Upper lobe of left lung (tissue), 6 donors: ENCODE data around the gene HOMER2. TPM values are rescaled to one million over a fixed set of nuclear protein-coding genes. Genes with fewer than 3 reads are reported as not detected.

ENCODE experiments used
- ATAC-seq, 2 donors: fragments of 200-7000 bp; cut with Tn5 transposase; one replicate each; pipeline ENCODE4 v1.9.1; 2022; ENCODE audit warnings: mild to moderate bottlenecking in 2 of 2, moderate library complexity in 2 of 2; ENCODE audit not compliant: low FRiP score in 2 of 2
- DNase-seq, 2 donors: peaks; one replicate each; pipeline ENCODE4 v3.0.0-alpha.2; 2019 to 2020
- H3K27ac ChIP-seq, 4 donors: fragments of 200-600 bp; sonication (generic); one replicate each; pipeline ENCODE4 v1.5.1; 2016 to 2019
- H3K27me3 ChIP-seq, 4 donors: fragments of 200-600 bp; sonication (generic); one replicate each; pipeline ENCODE4 v1.5.1; 2017 to 2019
- H3K36me3 ChIP-seq, 4 donors: fragments of 200-600 bp; sonication (generic); one replicate each; pipeline ENCODE4 v1.5.1; 2016 to 2019
- H3K4me1 ChIP-seq, 4 donors: fragments of 200-600 bp; sonication (generic); one replicate each; pipeline ENCODE4 v1.5.1; 2018 to 2019
- H3K4me3 ChIP-seq, 4 donors: fragments of 200-600 bp; sonication (generic); one replicate each; pipeline ENCODE4 v1.5.1; 2017 to 2019; ENCODE audit warnings: mild to moderate bottlenecking in 2 of 4, moderate library complexity in 1 of 4
- H3K9me3 ChIP-seq, 4 donors: fragments of 200-600 bp; sonication (generic); one replicate each; pipeline ENCODE4 v1.5.1; 2018 to 2019
- EP300 ChIP-seq, 4 donors: sonication (generic); formaldehyde crosslinking; IDR thresholded peaks; one replicate each; pipeline ENCODE4 v1.5.1; 2017; ENCODE audit warnings: antibody characterized with exemption in 4 of 4, control low read depth in 2 of 4
- POLR2A ChIP-seq, 4 donors: fragments of 450-650 bp; IDR thresholded peaks; one replicate each; pipeline ENCODE4 v1.5.1; 2016 to 2017; ENCODE audit warnings: antibody characterized with exemption in 4 of 4, mild to moderate bottlenecking in 2 of 4
- POLR2AphosphoS5 ChIP-seq, 2 donors: sonication (generic); formaldehyde crosslinking; IDR thresholded peaks; one replicate each; pipeline ENCODE4 v1.5.1; 2017; ENCODE audit warnings: antibody characterized with exemption in 2 of 2
- WGBS, 2 donors: methylation state at CpG; one replicate each; pipeline ENCODE4 v1.1.5; 2017 to 2018; 5-methylcytosine and 5-hydroxymethylcytosine counted together
- total RNA-seq, 6 donors: library from RNA; depleted of rRNA in 4 of 6; stranded (reverse); fragments of >200 nt in 4 of 6; gene quantifications; one replicate each; pipeline versions ENCODE4 v1.1.0 to v1.2.1, GENCODE V29; 2016 to 2021
- TF ChIP-seq, protein P1 (sequence below), 6 experiments: fragments of 450-650 bp in 4 of 6; fragments of 200-600 bp in 2 of 6; sonication (generic) in 2 of 6; IDR thresholded peaks; one replicate each; pipeline ENCODE4 v1.5.1; 2016 to 2019; ENCODE audit warnings: antibody characterized with exemption in 6 of 6
- donor health status: DM: no; HTN: no; CAD: no; lungs with moderate emphysema.
- donor health status: DM: no; HTN: yes; CAD: no; lungs with severe emphysema.

Gene HOMER2
- total RNA-seq, 6 donors from 2014 or later: 11.3 to 76.5 (median 26.5) TPM

DNA sequence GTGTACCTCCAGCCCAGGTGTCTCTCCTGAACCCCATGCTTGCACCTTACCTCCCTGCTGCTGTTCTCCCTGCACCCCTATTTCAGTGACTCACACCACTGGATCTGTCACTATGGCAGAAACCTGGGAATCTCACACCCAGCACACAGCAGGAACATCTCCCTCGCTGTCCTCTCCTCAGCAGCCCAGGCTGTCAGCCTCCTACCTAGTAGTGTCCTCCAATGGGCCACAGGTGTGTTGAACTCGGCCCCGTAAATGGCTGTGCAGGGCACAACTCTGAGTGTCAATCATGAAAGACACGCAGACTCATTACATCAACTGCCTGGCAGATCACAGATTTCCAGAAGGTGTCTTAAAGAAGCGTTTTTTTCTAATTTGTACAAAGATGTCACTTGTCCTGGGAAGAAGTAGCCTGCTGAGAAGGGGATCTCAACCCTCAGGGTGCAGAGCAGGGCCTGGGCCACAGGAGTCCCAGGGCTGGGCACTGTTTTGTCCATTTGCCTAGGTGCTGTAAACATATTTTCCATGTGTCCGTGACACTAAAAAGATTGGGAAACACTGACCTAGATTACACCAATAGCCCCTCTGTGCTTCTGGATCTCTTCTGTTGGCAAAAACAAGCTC, 33.8 kb downstream of the HOMER2 start:
- Histone ChIP-seq H3K4me1 (peaks cover 0 to 8% (median 0%) of the 10 kb centered on the region in 4 donors), H3K36me3 (no peaks in the 10 kb centered on the region), H3K4me3 (no peak overlapping the region), H3K27ac (peak overlapping the region in 1 of 4 donors; percentile 21), H3K27me3 (no peaks in the 10 kb centered on the region), H3K9me3 (no peaks in the 10 kb centered on the region)
- ATAC-seq (no peak), DNase-seq (no peak)
- no peak for TF ChIP-seq POLR2AphosphoS5 (IDR thresholded peaks at IDR 0.05)
- TF ChIP-seq, protein P1, sequence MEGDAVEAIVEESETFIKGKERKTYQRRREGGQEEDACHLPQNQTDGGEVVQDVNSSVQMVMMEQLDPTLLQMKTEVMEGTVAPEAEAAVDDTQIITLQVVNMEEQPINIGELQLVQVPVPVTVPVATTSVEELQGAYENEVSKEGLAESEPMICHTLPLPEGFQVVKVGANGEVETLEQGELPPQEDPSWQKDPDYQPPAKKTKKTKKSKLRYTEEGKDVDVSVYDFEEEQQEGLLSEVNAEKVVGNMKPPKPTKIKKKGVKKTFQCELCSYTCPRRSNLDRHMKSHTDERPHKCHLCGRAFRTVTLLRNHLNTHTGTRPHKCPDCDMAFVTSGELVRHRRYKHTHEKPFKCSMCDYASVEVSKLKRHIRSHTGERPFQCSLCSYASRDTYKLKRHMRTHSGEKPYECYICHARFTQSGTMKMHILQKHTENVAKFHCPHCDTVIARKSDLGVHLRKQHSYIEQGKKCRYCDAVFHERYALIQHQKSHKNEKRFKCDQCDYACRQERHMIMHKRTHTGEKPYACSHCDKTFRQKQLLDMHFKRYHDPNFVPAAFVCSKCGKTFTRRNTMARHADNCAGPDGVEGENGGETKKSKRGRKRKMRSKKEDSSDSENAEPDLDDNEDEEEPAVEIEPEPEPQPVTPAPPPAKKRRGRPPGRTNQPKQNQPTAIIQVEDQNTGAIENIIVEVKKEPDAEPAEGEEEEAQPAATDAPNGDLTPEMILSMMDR (IDR thresholded peaks at IDR 0.05): no peak
- no peak for TF ChIP-seq POLR2A (IDR thresholded peaks at IDR 0.05)
- TF ChIP-seq EP300 (IDR thresholded peaks at IDR 0.05): no peak
- WGBS, 2 donors: 81 to 83% methylated on average over 6 of the region's 6 CpGs

DNA sequence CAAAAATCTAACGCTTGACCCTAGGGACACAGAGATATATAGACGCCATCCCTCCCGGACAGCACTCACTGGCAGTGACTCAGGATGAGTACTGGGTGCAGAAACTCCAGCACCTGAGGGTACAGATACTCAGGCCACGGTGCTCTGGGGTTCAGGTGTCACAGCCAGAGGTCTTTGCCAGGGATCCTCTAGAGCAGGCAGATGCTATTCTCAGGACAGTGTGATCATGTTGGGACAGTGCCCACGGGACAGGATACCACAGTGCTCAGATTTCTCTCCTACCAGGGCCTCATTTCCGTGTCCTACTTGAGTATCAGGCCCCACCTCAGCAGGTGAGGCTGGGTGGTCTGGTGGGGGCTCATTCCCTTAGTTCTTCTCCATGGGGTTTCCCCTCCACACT, 34.4 kb downstream of the HOMER2 start:
- DNase-seq (no peak), ATAC-seq (peak in 1 of 2 donors; percentile 44)
- H3K4me1 ChIP-seq: peaks cover 0 to 8% (median 0%) of the 10 kb centered on the region in 4 donors
- H3K4me3 ChIP-seq: no peak overlapping the region
- no peak for TF ChIP-seq POLR2A (IDR thresholded peaks at IDR 0.05)
- TF ChIP-seq, protein P1 (IDR thresholded peaks at IDR 0.05): no peak
- no peak for TF ChIP-seq EP300 (IDR thresholded peaks at IDR 0.05)
- no peak for TF ChIP-seq POLR2AphosphoS5 (IDR thresholded peaks at IDR 0.05)
- H3K9me3 ChIP-seq: no peaks in the 10 kb centered on the region
- no peaks in the 10 kb centered on the region for H3K36me3 ChIP-seq
- no peaks in the 10 kb centered on the region for H3K27me3 ChIP-seq
- peak overlapping the region in 1 of 4 donors; percentile 1 for H3K27ac ChIP-seq
- 71 to 79% methylated on average over 6 of the region's 6 CpGs for WGBS, 2 donors

DNA sequence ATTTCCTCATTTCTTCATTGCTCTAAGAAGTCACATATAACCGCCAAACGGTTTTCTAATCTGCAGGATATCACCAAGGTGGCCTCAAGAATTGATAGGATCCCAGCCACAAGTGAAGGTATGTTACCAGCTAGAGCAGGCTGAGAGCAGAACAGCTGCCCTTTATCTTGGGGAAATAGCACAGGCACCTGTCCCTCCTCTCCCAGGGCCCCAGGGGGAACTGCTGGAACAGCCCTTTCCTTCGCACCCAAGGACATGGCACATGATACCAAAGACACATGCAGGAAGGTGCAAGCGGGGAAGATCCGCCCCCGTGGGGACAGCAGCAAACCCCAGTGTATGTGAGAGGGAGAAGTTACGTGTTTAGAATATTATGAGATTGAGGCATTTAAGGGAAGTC, 35.3 kb downstream of the HOMER2 start:
- Histone ChIP-seq H3K36me3 (no peaks in the 10 kb centered on the region), H3K4me3 (no peak overlapping the region), H3K9me3 (no peaks in the 10 kb centered on the region), H3K27me3 (no peaks in the 10 kb centered on the region), H3K4me1 (peaks cover 0 to 8% (median 0%) of the 10 kb centered on the region in 4 donors), H3K27ac (no peak overlapping the region)
- DNase-seq: no peak
- TF ChIP-seq POLR2AphosphoS5 (IDR thresholded peaks at IDR 0.05) (no peak), POLR2A (IDR thresholded peaks at IDR 0.05) (no peak), EP300 (IDR thresholded peaks at IDR 0.05) (no peak)
- TF ChIP-seq, protein P1 (IDR thresholded peaks at IDR 0.05): no peak
- 74 to 88% methylated on average over 7 of the region's 7 CpGs for WGBS, 2 donors
- no peak for ATAC-seq

DNA sequence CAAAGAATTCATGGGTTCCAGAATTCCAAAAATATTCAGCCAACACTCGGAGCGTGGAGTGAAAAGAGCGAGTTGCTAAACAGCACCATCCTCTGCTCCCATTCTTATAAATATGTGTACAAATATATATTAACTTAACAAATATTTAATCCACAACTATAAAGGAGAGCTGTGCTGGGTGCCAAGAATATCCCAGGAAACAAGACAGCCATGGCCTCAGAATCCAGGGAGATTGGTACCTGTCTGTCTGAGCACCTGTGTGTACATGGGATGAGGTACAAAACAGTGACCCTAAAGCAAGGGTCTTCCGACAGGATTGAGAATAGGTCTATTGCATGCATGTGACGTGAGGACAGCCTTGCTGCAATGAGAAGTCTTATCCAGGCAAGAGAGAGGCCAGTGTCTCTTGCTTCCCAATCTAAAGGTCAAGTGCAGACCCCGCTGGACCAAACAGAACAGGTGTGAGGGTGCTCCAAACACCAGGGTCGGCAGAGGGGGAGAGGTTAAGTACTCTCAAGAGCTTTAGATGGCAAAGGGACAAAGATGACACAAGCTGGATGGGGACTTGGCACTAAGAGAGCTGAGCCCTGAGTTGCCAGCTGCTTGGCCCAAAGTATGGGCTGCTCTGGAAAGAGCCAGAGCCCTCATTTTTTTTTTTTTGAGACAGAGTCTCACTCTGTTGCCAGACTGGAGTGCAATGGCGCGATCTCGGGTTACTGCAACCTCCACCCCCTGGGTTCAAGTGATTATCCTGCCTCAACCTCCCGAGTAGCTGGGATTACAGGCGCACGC, 36.2 kb downstream of the HOMER2 start:
- no peak for ATAC-seq
- TF ChIP-seq POLR2A (IDR thresholded peaks at IDR 0.05) (no peak), EP300 (IDR thresholded peaks at IDR 0.05) (no peak), POLR2AphosphoS5 (IDR thresholded peaks at IDR 0.05) (no peak)
- TF ChIP-seq, protein P1 (IDR thresholded peaks at IDR 0.05): no peak
- H3K27me3 ChIP-seq: no peaks in the 10 kb centered on the region
- no peak overlapping the region for H3K27ac ChIP-seq
- 87 to 90% methylated on average over 13 of the region's 13 CpGs for WGBS, 2 donors
- no peaks in the 10 kb centered on the region for H3K9me3 ChIP-seq
- no peak overlapping the region for H3K4me3 ChIP-seq
- peaks cover 0 to 8% (median 0%) of the 10 kb centered on the region in 4 donors for H3K4me1 ChIP-seq
- H3K36me3 ChIP-seq: no peaks in the 10 kb centered on the region
- no peak for DNase-seq
